A673 (cell line): ENCODE measurements around the gene ANKRD12. TPM values are rescaled to one million over a fixed set of nuclear protein-coding genes. Genes with fewer than 3 reads are reported as not detected.

ENCODE experiments used
- BruUV-seq: library from RNA; stranded (reverse); fragments of 400-500 nt; replicated peaks from 2 replicates; lab custom pipeline; 2021; lab: Mats Ljungman, UMichigan
- CTCF ChIA-PET: fragments of 300-600 bp; sonication (Branson Sonifier 250); formaldehyde crosslinking; loops from one replicate; lab custom pipeline; 2022; ENCODE audit warnings: antibody characterized with exemption; lab: Charles Lee
- POLR2A ChIA-PET: fragments of 300-600 bp; sonication (Branson Sonifier 250); formaldehyde crosslinking; loops from one replicate; lab custom pipeline; 2022; ENCODE audit warnings: antibody characterized with exemption; ENCODE audit not compliant: low non-redundant PET; lab: Charles Lee
- DNase-seq: peaks from one replicate; pipeline ENCODE4 v3.0.0-alpha.2; 2015; ENCODE audit warnings: low spot score
- H3K27ac ChIP-seq: fragments of 200-600 bp; sonication (generic); 2 replicates; pipeline ENCODE4 v1.5.1; 2016; ENCODE audit warnings: mixed run types, low read depth, mild to moderate bottlenecking, mixed read lengths, antibody characterized with exemption, low read length; ENCODE audit not compliant: poor library complexity, severe bottlenecking
- H3K27me3 ChIP-seq: fragments of 200-600 bp; sonication (generic); replicated peaks from 2 replicates; pipeline ENCODE4 v1.6.1; 2017; ENCODE audit warnings: mixed run types, low read depth, mild to moderate bottlenecking, mixed read lengths, antibody characterized with exemption, low read length; ENCODE audit not compliant: insufficient read depth, poor library complexity
- H3K36me3 ChIP-seq: fragments of 200-600 bp; sonication (generic); 2 replicates; pipeline ENCODE4 v1.6.1; 2016; ENCODE audit warnings: mixed run types, mild to moderate bottlenecking, mixed read lengths, antibody characterized with exemption, low read length; ENCODE audit not compliant: insufficient read depth, poor library complexity, severe bottlenecking
- H3K4me1 ChIP-seq: fragments of 200-600 bp; sonication (generic); 2 replicates; pipeline ENCODE4 v1.6.1; 2017; ENCODE audit warnings: mixed run types, mild to moderate bottlenecking, mixed read lengths, antibody characterized with exemption, low read length; ENCODE audit not compliant: insufficient read depth, poor library complexity, severe bottlenecking
- H3K4me3 ChIP-seq: fragments of 200-600 bp; sonication (generic); 2 replicates; pipeline ENCODE4 v1.5.1; 2016; ENCODE audit warnings: low read depth, mixed run types, mild to moderate bottlenecking, mixed read lengths, low read length; ENCODE audit not compliant: poor library complexity, severe bottlenecking
- H3K9me3 ChIP-seq: fragments of 200-600 bp; sonication (generic); 2 replicates; pipeline ENCODE4 v1.6.1; 2016; ENCODE audit warnings: mixed run types, low read depth, mild to moderate bottlenecking, mixed read lengths, antibody characterized with exemption, low read length; ENCODE audit not compliant: poor library complexity, severe bottlenecking
- CTCF ChIP-seq: fragments of 300-800, 200-600 bp; sonication (generic); conservative IDR thresholded peaks from 2 replicates; pipeline ENCODE4 v1.5.1; 2017; ENCODE audit warnings: low read depth, mild to moderate bottlenecking, antibody characterized with exemption, low read length, moderate library complexity, mixed read lengths
- EZH2 ChIP-seq: fragments of 200-600 bp; sonication (generic); IDR thresholded peaks from 2 replicates; pipeline ENCODE4 v1.6.1; 2017; ENCODE audit warnings: borderline replicate concordance, low read depth, mild to moderate bottlenecking, mixed read lengths, antibody characterized with exemption, low read length; ENCODE audit not compliant: poor library complexity, severe bottlenecking
- intact Hi-C: fragments of 100-400 bp; cut with micrococcal nuclease; formaldehyde crosslinking; loops from one replicate; pipeline ENCODE4 v1.10.0; 2022; ENCODE audit not compliant: unreplicated experiment
- total RNA-seq: library from RNA; stranded (reverse); gene quantifications from 2 replicates; pipeline ENCODE4 v1.2.3, GENCODE V29; 2021

ANKRD12 gene
- total RNA-seq, 1 experiment from 2014 or later, result 24.2 TPM

GRCh38 chr18:9273221-9273620 lies 136.6 kb downstream of the ANKRD12 start:
- Histone ChIP-seq H3K27me3 (no peaks in the 10 kb centered on the region), H3K9me3 (no peaks in the 10 kb centered on the region), H3K36me3 (no peaks in the 10 kb centered on the region), H3K27ac (no peak overlapping the region), H3K4me1 (no peaks in the 10 kb centered on the region), H3K4me3 (no peak overlapping the region)
- intact Hi-C loops, result no loop called here
- ChIA-PET CTCF (no interaction called here), POLR2A (no interaction called here)
- DNase-seq, result no peak
- no TSS peak for BruUV-seq
- TF ChIP-seq CTCF (no peak), EZH2 (no peak)

DNA sequence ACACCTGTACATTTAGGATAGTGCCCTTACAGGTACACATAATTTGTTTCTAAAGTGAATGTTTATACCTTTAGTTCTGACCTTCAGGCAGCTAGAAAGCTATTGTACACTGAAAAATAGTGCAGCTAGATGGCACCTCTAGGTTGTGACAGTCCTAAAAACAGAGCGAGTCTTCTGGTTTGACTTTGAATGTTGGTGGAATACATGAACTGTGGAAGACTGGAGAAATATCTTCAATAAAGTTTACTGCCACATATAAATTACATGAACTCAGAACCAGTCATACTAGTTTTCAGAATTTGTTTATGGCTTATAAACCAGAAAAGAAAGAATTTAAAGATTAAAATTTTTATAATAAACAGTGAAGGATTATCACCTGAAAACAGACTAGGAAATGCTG lies 139.3 kb downstream of the ANKRD12 start:
- H3K27me3 ChIP-seq, result no peaks in the 10 kb centered on the region
- TF ChIP-seq CTCF, result no peak
- TF ChIP-seq EZH2, result no peak
- ChIA-PET POLR2A (interaction anchor here (0.7 kb wide), 1 partner anchor 83 kb away, joined by 3 read pairs; no protein-coding TSS in a partner anchor), CTCF (no interaction called here)
- no peak for DNase-seq
- H3K9me3 ChIP-seq, result no peaks in the 10 kb centered on the region
- intact Hi-C loops, result no loop called here
- H3K4me1 ChIP-seq, result no peaks in the 10 kb centered on the region
- no peak overlapping the region for H3K27ac ChIP-seq
- no peaks in the 10 kb centered on the region for H3K36me3 ChIP-seq
- H3K4me3 ChIP-seq, result no peak overlapping the region
- no TSS peak for BruUV-seq

DNA sequence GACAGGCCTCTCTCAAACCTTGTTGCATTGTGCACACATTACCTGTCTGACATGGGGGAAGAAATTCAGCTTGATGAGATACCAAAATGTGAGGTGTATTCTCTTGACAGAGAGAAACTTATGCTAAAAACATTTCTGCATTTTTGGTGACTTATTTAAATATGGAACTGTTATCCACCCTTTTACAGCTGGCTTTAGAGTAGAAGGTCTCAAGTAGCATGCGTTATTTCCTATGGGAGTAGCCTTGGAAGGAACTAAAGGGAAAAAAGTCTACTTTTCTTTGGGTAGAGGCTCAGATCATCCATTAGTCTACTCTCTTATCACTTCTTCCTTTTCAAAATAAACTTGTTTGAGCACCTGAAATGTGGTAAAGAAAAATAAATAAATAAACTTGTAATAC lies 141.4 kb downstream of the ANKRD12 start:
- DNase-seq, result no peak
- CTCF ChIA-PET, result no interaction called here

GRCh38 chr18:9280849-9281248 lies 144.3 kb downstream of the ANKRD12 start:
- POLR2A ChIA-PET, result no interaction called here
- no peak for DNase-seq
- no TSS peak for BruUV-seq
- Histone ChIP-seq H3K27me3 (no peaks in the 10 kb centered on the region), H3K36me3 (no peaks in the 10 kb centered on the region), H3K4me3 (no peak overlapping the region), H3K27ac (no peak overlapping the region), H3K9me3 (no peaks in the 10 kb centered on the region), H3K4me1 (no peaks in the 10 kb centered on the region)
- TF ChIP-seq EZH2, result no peak
- CTCF ChIA-PET, result no interaction called here
- intact Hi-C loops, result no loop called here

More for the DNA sequence above, 141.4 kb downstream of the ANKRD12 start:
- Histone ChIP-seq H3K9me3 (no peaks in the 10 kb centered on the region), H3K36me3 (no peaks in the 10 kb centered on the region), H3K4me1 (no peaks in the 10 kb centered on the region), H3K4me3 (no peak overlapping the region), H3K27ac (no peak overlapping the region), H3K27me3 (no peaks in the 10 kb centered on the region)
- no TSS peak for BruUV-seq
- no peak for TF ChIP-seq EZH2
- POLR2A ChIA-PET, result no interaction called here
- intact Hi-C loops, result no loop called here
